H1 (cell line): Measurements from ENCODE around the gene GABRR1. TPM values are rescaled to one million over a fixed set of nuclear protein-coding genes. Genes with fewer than 3 reads are reported as not detected.

Experiments
- CTCF ChIA-PET: fragments of 300-600 bp; sonication (Branson Sonifier 250); formaldehyde crosslinking; loops from one replicate; lab custom pipeline; 2021; ENCODE audit not compliant: partially characterized antibody; lab: Charles Lee
- POLR2A ChIA-PET: fragments of 300-600 bp; sonication (Branson Sonifier 250); formaldehyde crosslinking; loops from one replicate; lab custom pipeline; 2021; ENCODE audit warnings: inconsistent platforms; ENCODE audit not compliant: partially characterized antibody; lab: Charles Lee
- DNase-seq, 2 experiments: peaks; one replicate each; pipeline versions ENCODE4 v3.0.0 to v3.0.0-alpha.2; 2010 to 2022; ENCODE audit warnings: low spot score in 2 of 2, low read depth in 1 of 2, mixed read lengths in 1 of 2
- FAIRE-seq: peaks from 2 replicates; lab custom pipeline; 2011; peaks lifted over from hg19 to GRCh38; lab: Jason Lieb, UNC
- H2AFZ ChIP-seq: 2 replicates; pipeline ENCODE4 v1.8.1; 2012; ENCODE audit warnings: low read length, inconsistent platforms
- H2AK5ac ChIP-seq: 2 replicates; pipeline ENCODE4 v1.6.1; 2013; ENCODE audit warnings: low read depth, low read length
- H2BK120ac ChIP-seq: replicated peaks from 2 replicates; pipeline ENCODE3; 2013; ENCODE audit warnings: low read depth, low read length, inconsistent platforms
- H2BK12ac ChIP-seq: 2 replicates; pipeline ENCODE4 v1.6.1; 2013; ENCODE audit warnings: low read depth, low read length
- H2BK15ac ChIP-seq: 2 replicates; pipeline ENCODE4 v1.6.1; 2013; ENCODE audit warnings: low read length
- H2BK20ac ChIP-seq: 2 replicates; pipeline ENCODE4 v1.6.1; 2013; ENCODE audit warnings: low read length
- H2BK5ac ChIP-seq: 2 replicates; pipeline ENCODE4 v1.6.1; 2013; ENCODE audit warnings: low read depth, low read length
- H3K14ac ChIP-seq: 2 replicates; pipeline ENCODE4 v1.6.1; 2013; ENCODE audit warnings: inconsistent platforms; ENCODE audit not compliant: insufficient read length
- H3K18ac ChIP-seq: 2 replicates; pipeline ENCODE4 v1.6.1; 2013; ENCODE audit warnings: low read length; ENCODE audit errors: extremely low read depth
- H3K23ac ChIP-seq: 2 replicates; pipeline ENCODE4 v1.6.1; 2013; ENCODE audit warnings: inconsistent platforms; ENCODE audit not compliant: insufficient read length
- H3K23me2 ChIP-seq: 2 replicates; pipeline ENCODE4 v1.6.1; 2013; ENCODE audit warnings: low read depth, low read length
- H3K27ac ChIP-seq: 2 replicates; pipeline ENCODE4 v1.6.1; 2011; ENCODE audit warnings: low read depth, low read length, inconsistent platforms
- H3K27me3 ChIP-seq, 4 experiments: replicated peaks in 1 of 4; 1 replicate in 1 of 4; 2 replicates in 3 of 4; pipeline versions ENCODE4 v1.6.1 to v1.8.1; 2011 to 2013; ENCODE audit warnings: low read length in 3 of 4, mild to moderate bottlenecking in 3 of 4, inconsistent platforms in 2 of 4, mixed read lengths in 2 of 4, moderate library complexity in 1 of 4; ENCODE audit not compliant: control insufficient read depth in 3 of 4, insufficient read depth in 3 of 4; ENCODE audit errors: extremely low read depth in 1 of 4
- H3K36me3 ChIP-seq, 4 experiments: 2 replicates each; pipeline versions ENCODE4 v1.6.1 to v1.8.1; 2011 to 2013; ENCODE audit warnings: mild to moderate bottlenecking in 4 of 4, low read length in 3 of 4, moderate library complexity in 2 of 4, control low read depth in 1 of 4, inconsistent platforms in 1 of 4; ENCODE audit not compliant: insufficient read depth in 4 of 4, control insufficient read depth in 2 of 4
- H3K4ac ChIP-seq: replicated peaks from 2 replicates; pipeline ENCODE3; 2013; ENCODE audit warnings: low read length, low read depth, mixed read lengths, inconsistent platforms; ENCODE audit not compliant: insufficient read length
- H3K4me1 ChIP-seq, 4 experiments: replicated peaks in 1 of 4; 1 replicate in 1 of 4; 2 replicates in 3 of 4; pipeline versions ENCODE4 v1.6.1 to v1.8.1; 2011 to 2013; ENCODE audit warnings: low read length in 3 of 4, inconsistent platforms in 2 of 4, mixed read lengths in 1 of 4; ENCODE audit not compliant: insufficient read depth in 4 of 4, control insufficient read depth in 3 of 4
- H3K4me2 ChIP-seq, 2 experiments: 2 replicates each; pipeline versions ENCODE4 v1.6.1 to v1.8.1; 2011 to 2013; ENCODE audit warnings: low read depth in 2 of 2, low read length in 2 of 2, control low read depth in 1 of 2, inconsistent platforms in 1 of 2, mild to moderate bottlenecking in 1 of 2; ENCODE audit not compliant: insufficient read depth in 1 of 2
- H3K4me3 ChIP-seq, 4 experiments: fragments of 200-600, 300-600 bp in 1 of 4; sonication (generic), shearing (Covaris generic), sonication (Bioruptor Twin) in 1 of 4; 2 replicates each; pipeline versions ENCODE4 v1.5.1 to v1.8.1; 2011 to 2016; ENCODE audit warnings: low read length in 4 of 4, low read depth in 3 of 4, control low read depth in 2 of 4, inconsistent platforms in 2 of 4, mild to moderate bottlenecking in 2 of 4, mixed read lengths in 1 of 4, moderate library complexity in 1 of 4; ENCODE audit not compliant: insufficient read depth in 2 of 4; ENCODE audit errors: extremely low read depth in 1 of 4
- H3K56ac ChIP-seq: replicated peaks from 2 replicates; pipeline ENCODE3; 2013; ENCODE audit warnings: low read depth, mild to moderate bottlenecking, mixed read lengths, low read length, inconsistent platforms; ENCODE audit not compliant: insufficient read length
- H3K79me1 ChIP-seq: 2 replicates; pipeline ENCODE4 v1.6.1; 2013; ENCODE audit warnings: low read depth, low read length, control low read depth
- H3K79me2 ChIP-seq, 2 experiments: 2 replicates each; pipeline versions ENCODE4 v1.6.1 to v1.8.1; 2012 to 2013; ENCODE audit warnings: low read length in 2 of 2, mild to moderate bottlenecking in 2 of 2, inconsistent platforms in 1 of 2; ENCODE audit not compliant: insufficient read depth in 2 of 2, control insufficient read depth in 1 of 2
- H3K9ac ChIP-seq, 4 experiments: replicated peaks in 1 of 4; 1 replicate in 1 of 4; 2 replicates in 3 of 4; pipeline versions ENCODE4 v1.6.1 to v1.8.1; 2011 to 2013; ENCODE audit warnings: low read depth in 3 of 4, low read length in 3 of 4, control low read depth in 2 of 4, mild to moderate bottlenecking in 2 of 4, moderate library complexity in 2 of 4, inconsistent platforms in 1 of 4; ENCODE audit errors: extremely low read depth in 1 of 4
- H3K9me3 ChIP-seq, 2 experiments: 2 replicates each; pipeline versions ENCODE4 v1.6.1 to v1.8.1; 2012 to 2013; ENCODE audit warnings: mild to moderate bottlenecking in 2 of 2, moderate library complexity in 2 of 2, control low read depth in 1 of 2, inconsistent platforms in 1 of 2, low read depth in 1 of 2, low read length in 1 of 2, mixed read lengths in 1 of 2; ENCODE audit not compliant: insufficient read depth in 2 of 2
- H4K20me1 ChIP-seq, 2 experiments: replicated peaks in 1 of 2; 2 replicates each; pipeline versions ENCODE3 to v1.8.1; 2011 to 2013; ENCODE audit warnings: inconsistent platforms in 2 of 2, low read length in 2 of 2, mild to moderate bottlenecking in 1 of 2; ENCODE audit not compliant: insufficient read depth in 2 of 2, control insufficient read depth in 1 of 2
- H4K5ac ChIP-seq: 2 replicates; pipeline ENCODE4 v1.6.1; 2013; ENCODE audit warnings: low read length, low read depth, mixed read lengths, inconsistent platforms; ENCODE audit not compliant: insufficient read length
- H4K8ac ChIP-seq: 2 replicates; pipeline ENCODE4 v1.8.0; 2013; ENCODE audit warnings: mild to moderate bottlenecking, moderate library complexity, low read length, inconsistent platforms; ENCODE audit not compliant: insufficient read depth; ENCODE audit errors: extremely low read depth
- H4K91ac ChIP-seq: replicated peaks from 2 replicates; pipeline ENCODE3; 2013; ENCODE audit warnings: low read length, mixed read lengths, inconsistent platforms; ENCODE audit not compliant: insufficient read length
- SRF ChIP-seq: IDR thresholded peaks from 2 replicates; pipeline ENCODE4 v1.6.1; 2011; ENCODE audit warnings: mild to moderate bottlenecking, low read depth, low read length, moderate library complexity
- TBP ChIP-seq: IDR thresholded peaks from 2 replicates; pipeline ENCODE4 v1.6.1; 2011; ENCODE audit warnings: low read depth, low read length, improper control_type of control experiment
- WGBS, 2 experiments: shearing (Covaris generic) in 1 of 2; methylation state at CpG; one replicate each; pipeline versions ENCODE4 v1.1.6 to v1.1.7; 2013 to 2015; ENCODE audit warnings: low lambda C conversion rate in 2 of 2, mixed read lengths in 2 of 2, inconsistent platforms in 1 of 2, low coverage in 1 of 2, missing lambda C conversion rate in 1 of 2; ENCODE audit not compliant: insufficient replicate concordance in 2 of 2, insufficient coverage in 1 of 2, insufficient read length in 1 of 2; ENCODE audit errors: extremely low coverage in 1 of 2, missing lambda C conversion rate in 1 of 2; 5-methylcytosine and 5-hydroxymethylcytosine counted together
- polyA plus RNA-seq, 7 experiments: library from polyadenylated mRNA; depleted of rRNA in 3 of 7; stranded (reverse) in 5 of 7; unstranded in 2 of 7; fragments of >200 nt in 5 of 7; fragments of 200-250 nt in 2 of 7; gene quantifications; 1 replicate in 5 of 7; 2 replicates in 1 of 7; 4 replicates in 1 of 7; pipeline versions ENCODE4 v1.2.1 to v1.2.3, GENCODE V29; 2011 to 2013; ENCODE audit warnings: missing spikeins in 2 of 7, mixed read lengths in 2 of 7
- total RNA-seq: library from RNA; stranded (reverse); fragmentation: NEBNext Ultra II Directional; extraction: Animal tissue kit (Norgen Biotek cat#: 25700); gene quantifications from 2 replicates; pipeline ENCODE4 v1.2.1, GENCODE V29; 2021

Gene GABRR1
- total and polyA plus RNA-seq, 2 of the 8 experiments (the other 6 are each of a cell fraction or from before 2014, with no cell fraction given), result 0.60 to 0.63 TPM

- TF ChIP-seq SRF, result no peak
- TF ChIP-seq TBP, result no peak
- Histone ChIP-seq H3K79me1 (no peaks in the 10 kb centered on the region), H2BK12ac (no peak overlapping the region), H2BK5ac (no peak overlapping the region), H3K4me2 (no peak overlapping the region), H4K8ac (no peak overlapping the region), H3K56ac (no peak overlapping the region), H3K4me1 (no peaks in the 10 kb centered on the region), H2BK15ac (no peak overlapping the region), H4K91ac (no peak overlapping the region), H2BK120ac (no peak overlapping the region), H3K9me3 (no peaks in the 10 kb centered on the region), H3K36me3 (no peaks in the 10 kb centered on the region), H3K18ac (no peak overlapping the region), H3K79me2 (no peaks in the 10 kb centered on the region), H3K27me3 (no peaks in the 10 kb centered on the region), H3K23me2 (no peaks in the 10 kb centered on the region), H3K4ac (no peak overlapping the region), H4K20me1 (no peaks in the 10 kb centered on the region), H2BK20ac (no peak overlapping the region), H3K4me3 (no peak overlapping the region), H2AK5ac (no peak overlapping the region), H3K9ac (no peak overlapping the region), H2AFZ (no peak overlapping the region), H3K14ac (no peak overlapping the region), H3K23ac (no peak overlapping the region), H4K5ac (no peak overlapping the region), H3K27ac (no peak overlapping the region)
- DNase-seq (no peak), FAIRE-seq (no peak)
- ChIA-PET POLR2A (no interaction called here), CTCF (interaction anchor here (2.4 to 9.9 kb wide), 2 partner anchors 16 to 24 kb away, joined by 6 to 56 read pairs; no protein-coding TSS in a partner anchor)
- WGBS, 2 experiments, result 88% methylated on average over 6 of the region's 6 CpGs; no CpG with 5 or more reads in 1 of the 2 experiments
Observed at GRCh38 chr6:89257346-89257745, 40.2 kb upstream of the GABRR1 start.
